IMR-90 (cell line): Measurements from ENCODE around the gene AZU1. TPM values are rescaled to one million over a fixed set of nuclear protein-coding genes. Genes with fewer than 3 reads are reported as not detected.
A peak's percentile ranks its signal among the peaks of the same experiment; 100 is the strongest.

Experiments used
- ATAC-seq: fragments of 200-7000 bp; cut with Tn5 transposase; 2 replicates; pipeline ENCODE4 v1.9.1; 2020; ENCODE audit warnings: low read depth, mild to moderate bottlenecking, moderate library complexity
- BruUV-seq: library from RNA; stranded (reverse); fragments of 400-500 nt; replicated peaks from 2 replicates; lab custom pipeline; 2021; lab: Mats Ljungman, UMichigan
- CTCF ChIA-PET: fragments of 300-600 bp; formaldehyde crosslinking; extraction: SDS; loops from one replicate; lab custom pipeline; 2021; ENCODE audit warnings: antibody characterized with exemption; lab: Yijun Ruan, JAX
- POLR2A ChIA-PET: fragments of 300-600 bp; sonication (Branson Sonifier 250); formaldehyde crosslinking; loops from one replicate; lab custom pipeline; 2022; ENCODE audit warnings: antibody characterized with exemption; ENCODE audit not compliant: unreplicated experiment; lab: Charles Lee
- DNase-seq: peaks from one replicate; pipeline ENCODE4 v3.0.0; 2013
- H2AFZ ChIP-seq: replicated peaks from 2 replicates; pipeline ENCODE3; 2013; ENCODE audit warnings: low read length, mild to moderate bottlenecking; ENCODE audit not compliant: poor library complexity
- H2AK5ac ChIP-seq: 2 replicates; pipeline ENCODE4 v1.6.1; 2013; ENCODE audit warnings: low read depth, low read length, inconsistent platforms
- H2AK9ac ChIP-seq: replicated peaks from 2 replicates; pipeline ENCODE3; 2013; ENCODE audit warnings: mild to moderate bottlenecking, low read depth, low read length, moderate library complexity; ENCODE audit not compliant: poor library complexity
- H2BK120ac ChIP-seq: 2 replicates; pipeline ENCODE4 v1.6.1; 2013; ENCODE audit warnings: low read depth, low read length, inconsistent platforms
- H2BK15ac ChIP-seq: 3 replicates; pipeline ENCODE4 v1.6.1; 2013; ENCODE audit warnings: low read depth, low read length, inconsistent platforms
- H2BK20ac ChIP-seq: 2 replicates; pipeline ENCODE4 v1.6.1; 2013; ENCODE audit warnings: low read depth, mild to moderate bottlenecking, inconsistent platforms, low read length, moderate library complexity
- H2BK5ac ChIP-seq: 2 replicates; pipeline ENCODE4 v1.6.1; 2013; ENCODE audit warnings: mild to moderate bottlenecking, low read depth, low read length, inconsistent platforms; ENCODE audit not compliant: poor library complexity, severe bottlenecking
- H3K14ac ChIP-seq: replicated peaks from 2 replicates; pipeline ENCODE4 v1.6.1; 2013; ENCODE audit warnings: low read depth, low read length, inconsistent platforms
- H3K18ac ChIP-seq: 2 replicates; pipeline ENCODE4 v1.6.1; 2013; ENCODE audit warnings: low read depth, low read length, control low read depth
- H3K23ac ChIP-seq: 2 replicates; pipeline ENCODE4 v1.6.1; 2013; ENCODE audit warnings: low read depth, low read length, inconsistent platforms
- H3K27ac ChIP-seq: 2 replicates; pipeline ENCODE4 v1.5.1; 2013; ENCODE audit warnings: mild to moderate bottlenecking, control low read depth, low read length; ENCODE audit not compliant: insufficient read depth
- H3K27me3 ChIP-seq: 2 replicates; pipeline ENCODE4 v1.6.1; 2013; ENCODE audit warnings: low read length; ENCODE audit not compliant: control insufficient read depth, insufficient read depth
- H3K36me3 ChIP-seq: 2 replicates; pipeline ENCODE4 v1.6.1; 2013; ENCODE audit warnings: low read length, mixed read lengths; ENCODE audit not compliant: control insufficient read depth, insufficient read depth
- H3K4ac ChIP-seq: 2 replicates; pipeline ENCODE4 v1.6.1; 2013; ENCODE audit warnings: low read depth, low read length, inconsistent platforms
- H3K4me1 ChIP-seq: 2 replicates; pipeline ENCODE4 v1.6.1; 2013; ENCODE audit warnings: low read length, mixed read lengths; ENCODE audit not compliant: control insufficient read depth, insufficient read depth
- H3K4me2 ChIP-seq: 2 replicates; pipeline ENCODE4 v1.6.1; 2013; ENCODE audit warnings: low read depth, mild to moderate bottlenecking, control low read depth, low read length, moderate library complexity
- H3K4me3 ChIP-seq: 2 replicates; pipeline ENCODE4 v1.5.1; 2013; ENCODE audit warnings: low read depth, mild to moderate bottlenecking, control low read depth, low read length, moderate library complexity; ENCODE audit not compliant: insufficient read depth
- H3K56ac ChIP-seq: 2 replicates; pipeline ENCODE4 v1.6.1; 2013; ENCODE audit warnings: low read length, inconsistent platforms; ENCODE audit not compliant: insufficient read depth; ENCODE audit errors: extremely low read depth
- H3K79me1 ChIP-seq, 2 experiments: 2 replicates each; pipeline ENCODE4 v1.6.1; 2013; ENCODE audit warnings: low read length in 2 of 2, inconsistent platforms in 1 of 2, low read depth in 1 of 2
- H3K9ac ChIP-seq: 2 replicates; pipeline ENCODE4 v1.6.1; 2013; ENCODE audit warnings: low read depth, low read length, control low read depth
- H3K9me1 ChIP-seq: 2 replicates; pipeline ENCODE4 v1.6.1; 2013; ENCODE audit warnings: low read length, inconsistent platforms; ENCODE audit not compliant: insufficient read depth
- H3K9me3 ChIP-seq: 2 replicates; pipeline ENCODE4 v1.6.1; 2013; ENCODE audit warnings: low read length; ENCODE audit not compliant: control insufficient read depth, insufficient read depth
- H4K20me1 ChIP-seq: 2 replicates; pipeline ENCODE4 v1.6.1; 2013; ENCODE audit warnings: low read length, inconsistent platforms; ENCODE audit not compliant: insufficient read depth
- H4K5ac ChIP-seq: 2 replicates; pipeline ENCODE4 v1.6.1; 2013; ENCODE audit warnings: mild to moderate bottlenecking, low read depth, low read length, control low read depth
- H4K8ac ChIP-seq, 2 experiments: 2 replicates each; pipeline ENCODE4 v1.6.1; 2013; ENCODE audit warnings: low read depth in 2 of 2, low read length in 2 of 2, control low read depth in 1 of 2, inconsistent platforms in 1 of 2
- H4K91ac ChIP-seq: 2 replicates; pipeline ENCODE4 v1.6.1; 2013; ENCODE audit warnings: low read depth, low read length, inconsistent platforms; ENCODE audit not compliant: insufficient read depth
- CHD1 ChIP-seq: IDR thresholded peaks from 2 replicates; pipeline ENCODE4 v1.6.1; 2012; ENCODE audit warnings: low read depth, low read length, improper control_type of control experiment
- USF2 ChIP-seq: fragments of 150-350 bp; IDR thresholded peaks from 2 replicates; pipeline ENCODE4 v1.6.1; 2017; ENCODE audit warnings: mild to moderate bottlenecking, antibody characterized with exemption, low read length, low read depth
- WGBS, 2 experiments: methylation state at CpG; one replicate each; pipeline versions ENCODE4 v1.1.5 to v1.1.7; 2013; ENCODE audit warnings: missing lambda C conversion rate in 2 of 2; ENCODE audit not compliant: insufficient read length in 1 of 2; ENCODE audit errors: extremely low coverage in 2 of 2; 5-methylcytosine and 5-hydroxymethylcytosine counted together
- dilution Hi-C: fragments of 300-500 bp; cut with HindIII; formaldehyde crosslinking; loops from one replicate; pipeline ENCODE4 v1.14.3; 2018; ENCODE audit warnings: low sequenced_read_pairs; ENCODE audit not compliant: unreplicated experiment
- in situ Hi-C: fragments of 300-500 bp; cut with MboI; formaldehyde crosslinking; loops from 3 replicates; pipeline ENCODE4 v1.14.3; 2019; ENCODE audit warnings: low sequenced_read_pairs, inconsistent platforms, mixed read lengths
- intact Hi-C: fragments of 100-400 bp; cut with micrococcal nuclease; formaldehyde crosslinking; loops from 2 replicates; pipeline ENCODE4 v1.10.0; 2022
- polyA plus RNA-seq, 3 experiments: library from polyadenylated mRNA; depleted of rRNA; stranded (reverse); fragments of >200 nt; gene quantifications; 2 replicates each; pipeline ENCODE4 v1.2.3, GENCODE V29; 2012; ENCODE audit warnings: low replicate concordance in 1 of 3
- total RNA-seq: library from RNA; depleted of rRNA; stranded (reverse); fragments of >200 nt; gene quantifications from 2 replicates; pipeline ENCODE4 v1.2.3, GENCODE V29; 2012
- TF ChIP-seq, protein P1 (sequence below): conservative IDR thresholded peaks from 2 replicates; pipeline ENCODE4 v1.5.1; 2012; ENCODE audit warnings: mild to moderate bottlenecking, low read depth, low read length, improper control_type of control experiment
- TF ChIP-seq, protein P2 (sequence below): fragments of 150-350 bp; IDR thresholded peaks from 2 replicates; pipeline ENCODE4 v1.6.1; 2016; ENCODE audit warnings: low read depth, mild to moderate bottlenecking, low read length, moderate library complexity, borderline replicate concordance

AZU1 gene
- total and polyA plus RNA-seq, 2 of the 4 experiments (the other 2 are of a cell fraction): 0.12 TPM; not detected in 1

- DNase-seq (no peak), ATAC-seq (no peak)
- H3K14ac ChIP-seq: no peak overlapping the region
- H3K27me3 ChIP-seq: no peaks in the 10 kb centered on the region
- H2BK5ac ChIP-seq: no peak overlapping the region
- H3K4me1 ChIP-seq: peaks cover 22% of the 10 kb centered on the region
- ChIA-PET POLR2A (no interaction called here), CTCF (no interaction called here)
- H3K4me3 ChIP-seq: no peak overlapping the region
- no peak overlapping the region for H3K23ac ChIP-seq
- H2AK9ac ChIP-seq: peak overlapping the region; percentile 72
- H3K79me1 ChIP-seq: peaks cover 7 to 22% of the 10 kb centered on the region in 2 experiments; a peak in 2 of 4 replicates
- H2AK5ac ChIP-seq: peak overlapping the region; percentile 98
- H3K4me2 ChIP-seq: no peak overlapping the region
- BruUV-seq: no TSS peak
- H3K9me3 ChIP-seq: no peaks in the 10 kb centered on the region
- H4K8ac ChIP-seq: no peak overlapping the region
- dilution Hi-C loops: no loop called here
- TF ChIP-seq USF2 (no peak), CHD1 (no peak)
- TF ChIP-seq, protein P1, sequence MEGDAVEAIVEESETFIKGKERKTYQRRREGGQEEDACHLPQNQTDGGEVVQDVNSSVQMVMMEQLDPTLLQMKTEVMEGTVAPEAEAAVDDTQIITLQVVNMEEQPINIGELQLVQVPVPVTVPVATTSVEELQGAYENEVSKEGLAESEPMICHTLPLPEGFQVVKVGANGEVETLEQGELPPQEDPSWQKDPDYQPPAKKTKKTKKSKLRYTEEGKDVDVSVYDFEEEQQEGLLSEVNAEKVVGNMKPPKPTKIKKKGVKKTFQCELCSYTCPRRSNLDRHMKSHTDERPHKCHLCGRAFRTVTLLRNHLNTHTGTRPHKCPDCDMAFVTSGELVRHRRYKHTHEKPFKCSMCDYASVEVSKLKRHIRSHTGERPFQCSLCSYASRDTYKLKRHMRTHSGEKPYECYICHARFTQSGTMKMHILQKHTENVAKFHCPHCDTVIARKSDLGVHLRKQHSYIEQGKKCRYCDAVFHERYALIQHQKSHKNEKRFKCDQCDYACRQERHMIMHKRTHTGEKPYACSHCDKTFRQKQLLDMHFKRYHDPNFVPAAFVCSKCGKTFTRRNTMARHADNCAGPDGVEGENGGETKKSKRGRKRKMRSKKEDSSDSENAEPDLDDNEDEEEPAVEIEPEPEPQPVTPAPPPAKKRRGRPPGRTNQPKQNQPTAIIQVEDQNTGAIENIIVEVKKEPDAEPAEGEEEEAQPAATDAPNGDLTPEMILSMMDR: no peak
- TF ChIP-seq, protein P2, sequence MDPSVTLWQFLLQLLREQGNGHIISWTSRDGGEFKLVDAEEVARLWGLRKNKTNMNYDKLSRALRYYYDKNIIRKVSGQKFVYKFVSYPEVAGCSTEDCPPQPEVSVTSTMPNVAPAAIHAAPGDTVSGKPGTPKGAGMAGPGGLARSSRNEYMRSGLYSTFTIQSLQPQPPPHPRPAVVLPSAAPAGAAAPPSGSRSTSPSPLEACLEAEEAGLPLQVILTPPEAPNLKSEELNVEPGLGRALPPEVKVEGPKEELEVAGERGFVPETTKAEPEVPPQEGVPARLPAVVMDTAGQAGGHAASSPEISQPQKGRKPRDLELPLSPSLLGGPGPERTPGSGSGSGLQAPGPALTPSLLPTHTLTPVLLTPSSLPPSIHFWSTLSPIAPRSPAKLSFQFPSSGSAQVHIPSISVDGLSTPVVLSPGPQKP: no peak
- H4K91ac ChIP-seq: no peak overlapping the region
- peaks cover 16% of the 10 kb centered on the region for H4K20me1 ChIP-seq
- H3K27ac ChIP-seq: no peak overlapping the region
- intact Hi-C loops: loop anchor here (5.0 to 10.0 kb wide), 3 partner anchors 44 to 203 kb away; partner anchors contain the start of genes R3HDM4, RNF126 and WDR18
- peaks cover 16% of the 10 kb centered on the region for H3K36me3 ChIP-seq
- H2BK120ac ChIP-seq: no peak overlapping the region
- H2AFZ ChIP-seq: no peak overlapping the region
- no peak overlapping the region for H3K56ac ChIP-seq
- no peak overlapping the region for H4K5ac ChIP-seq
- no peak overlapping the region for H3K4ac ChIP-seq
- in situ Hi-C loops: no loop called here
- H3K9ac ChIP-seq: no peak overlapping the region
- no peak overlapping the region for H2BK15ac ChIP-seq
- H3K9me1 ChIP-seq: no peaks in the 10 kb centered on the region; the same call in 1 of the 2 replicates
- no peak overlapping the region for H3K18ac ChIP-seq
- H2BK20ac ChIP-seq: no peak overlapping the region
- 97% methylated on average over 12 of the region's 39 CpGs; no CpG with 5 or more reads in 1 of the 2 experiments for whole genome bisulfite sequencing, 2 experiments
Observed at GRCh38 chr19:867855-868457, 40.3 kb downstream of the AZU1 start.
